Fibroblast of lung (primary cell): ENCODE results near the gene DARS1.
"Not testable (repeated sequence)": the region's sequence is repeated elsewhere in the genome, so short reads cannot be mapped to it uniquely, and the experiment has no call there.

ENCODE experiments used
- CTCF ChIP-seq, 2 donors: IDR thresholded peaks in 1 of 2; conservative IDR thresholded peaks in 1 of 2; 1 replicate in 1 of 2; 2 replicates in 1 of 2; pipeline ENCODE4 v1.5.1; 2011 to 2012; ENCODE audit warnings: low read length in 2 of 2, control low read depth in 1 of 2, inconsistent platforms in 1 of 2, low read depth in 1 of 2, mild to moderate bottlenecking in 1 of 2
- EZH2 ChIP-seq: IDR thresholded peaks from 2 replicates; pipeline ENCODE4 v1.5.1; 2012; ENCODE audit warnings: low read length, control low read depth, mild to moderate bottlenecking; ENCODE audit errors: missing control alignments

DNA sequence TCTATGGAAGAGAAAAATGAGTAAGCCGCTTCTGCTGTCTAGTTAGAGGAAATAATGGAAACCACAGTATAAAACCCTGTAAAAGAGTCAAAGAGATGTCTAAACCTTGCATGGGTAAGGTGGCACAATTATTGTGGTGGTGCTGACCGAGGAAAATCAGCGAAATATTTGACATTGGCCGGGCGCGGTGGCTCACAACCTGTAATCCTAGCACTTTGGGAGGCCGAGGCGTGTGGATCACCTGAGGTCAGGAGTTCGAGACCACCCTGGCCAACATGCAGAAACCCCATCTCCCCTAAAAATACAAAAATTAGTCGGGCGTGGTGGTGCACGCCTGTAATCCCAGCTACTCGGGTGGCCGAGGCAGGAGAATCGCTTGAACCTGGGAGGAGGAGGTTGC lies 108.7 kb downstream of the DARS1 start:
- TF ChIP-seq CTCF (conservative IDR thresholded peaks at IDR 0.05 in 1 of 2, IDR thresholded peaks at IDR 0.05 in 1 of 2; ENCODE audit: low read depth in 1 of 2, low read length in 2 of 2); EZH2: not testable (repeated sequence)
